ENCODE measurements around the gene ATXN7.

ATXN7 gene

GRCh38 chr3:63986146-63986545 lies 122.5 kb downstream of the ATXN7 start:
- H3K27ac ChIP-seq (ENCODE audit: low read length) = no peak overlapping the region
- TF ChIP-seq EZH2phosphoT487 (IDR thresholded peaks at IDR 0.05; ENCODE audit: low read length) = no peak
- TF ChIP-seq, protein P1, sequence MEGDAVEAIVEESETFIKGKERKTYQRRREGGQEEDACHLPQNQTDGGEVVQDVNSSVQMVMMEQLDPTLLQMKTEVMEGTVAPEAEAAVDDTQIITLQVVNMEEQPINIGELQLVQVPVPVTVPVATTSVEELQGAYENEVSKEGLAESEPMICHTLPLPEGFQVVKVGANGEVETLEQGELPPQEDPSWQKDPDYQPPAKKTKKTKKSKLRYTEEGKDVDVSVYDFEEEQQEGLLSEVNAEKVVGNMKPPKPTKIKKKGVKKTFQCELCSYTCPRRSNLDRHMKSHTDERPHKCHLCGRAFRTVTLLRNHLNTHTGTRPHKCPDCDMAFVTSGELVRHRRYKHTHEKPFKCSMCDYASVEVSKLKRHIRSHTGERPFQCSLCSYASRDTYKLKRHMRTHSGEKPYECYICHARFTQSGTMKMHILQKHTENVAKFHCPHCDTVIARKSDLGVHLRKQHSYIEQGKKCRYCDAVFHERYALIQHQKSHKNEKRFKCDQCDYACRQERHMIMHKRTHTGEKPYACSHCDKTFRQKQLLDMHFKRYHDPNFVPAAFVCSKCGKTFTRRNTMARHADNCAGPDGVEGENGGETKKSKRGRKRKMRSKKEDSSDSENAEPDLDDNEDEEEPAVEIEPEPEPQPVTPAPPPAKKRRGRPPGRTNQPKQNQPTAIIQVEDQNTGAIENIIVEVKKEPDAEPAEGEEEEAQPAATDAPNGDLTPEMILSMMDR (IDR thresholded peaks at IDR 0.05; ENCODE audit: low read length) = no peak
- TF ChIP-seq EZH2 (optimal IDR thresholded peaks at IDR 0.05; ENCODE audit: low read depth, low read length) = no peak

GRCh38 chr3:63986831-63987230 lies 123.2 kb downstream of the ATXN7 start:
- 0 out of 2 replicates have a peak, but pooled peaks cover 5% of the 10 kb centered on the region for H3K4me1 ChIP-seq (ENCODE audit: low read length)
- H3K9me3 ChIP-seq (replicated peaks; ENCODE audit: insufficient read depth, low read length) = no peaks in the 10 kb centered on the region
- no peak overlapping the region for H3K4me3 ChIP-seq (ENCODE audit: low read length)
- H3K4me2 ChIP-seq (ENCODE audit: low read depth, low read length) = no peak overlapping the region
- no peaks in the 10 kb centered on the region for H3K9me2 ChIP-seq (replicated peaks; ENCODE audit: insufficient read depth, low read length)
- H4K20me1 ChIP-seq (ENCODE audit: insufficient read depth, low read length) = no peaks in the 10 kb centered on the region
- H3K9ac ChIP-seq (ENCODE audit: low read length) = no peak overlapping the region
- H3K36me3 ChIP-seq (replicated peaks; ENCODE audit: insufficient read depth, low read length) = 0 out of 2 replicates have a peak, but pooled peaks cover 2% of the 10 kb centered on the region
- TF ChIP-seq, protein P1 (IDR thresholded peaks at IDR 0.05; ENCODE audit: low read length) = no peak
- TF ChIP-seq EZH2phosphoT487 (IDR thresholded peaks at IDR 0.05; ENCODE audit: low read length) = no peak
- H3K79me2 ChIP-seq (ENCODE audit: low read length) = no peaks in the 10 kb centered on the region
- no peak for DNase-seq
- H2AFZ ChIP-seq (ENCODE audit: low read length) = no peak overlapping the region
- H3F3A ChIP-seq (ENCODE audit: insufficient read depth, low read length) = no peaks in the 10 kb centered on the region
- no peaks in the 10 kb centered on the region for H3K27me3 ChIP-seq (replicated peaks; ENCODE audit: insufficient read depth, low read length)
- H3K27ac ChIP-seq (ENCODE audit: low read length) = no peak overlapping the region

More at GRCh38 chr3:63986146-63986545, 122.5 kb downstream of the ATXN7 start:
- no peaks in the 10 kb centered on the region for H4K20me1 ChIP-seq (ENCODE audit: insufficient read depth, low read length)
- H3K36me3 ChIP-seq (replicated peaks; ENCODE audit: insufficient read depth, low read length) = 0 out of 2 replicates have a peak, but pooled peaks cover 2% of the 10 kb centered on the region
- H3K9me3 ChIP-seq (replicated peaks; ENCODE audit: insufficient read depth, low read length) = no peaks in the 10 kb centered on the region
- no peaks in the 10 kb centered on the region for H3K79me2 ChIP-seq (ENCODE audit: low read length)
- no peak overlapping the region for H3K4me3 ChIP-seq (ENCODE audit: low read length)
- 0 out of 2 replicates have a peak, but pooled peaks cover 5% of the 10 kb centered on the region for H3K4me1 ChIP-seq (ENCODE audit: low read length)
- H3K9me2 ChIP-seq (replicated peaks; ENCODE audit: insufficient read depth, low read length) = no peaks in the 10 kb centered on the region
- no peaks in the 10 kb centered on the region for H3K27me3 ChIP-seq (replicated peaks; ENCODE audit: insufficient read depth, low read length)
- no peaks in the 10 kb centered on the region for H3F3A ChIP-seq (ENCODE audit: insufficient read depth, low read length)
- DNase-seq = no peak
- H3K9ac ChIP-seq (ENCODE audit: low read length) = no peak overlapping the region
- H2AFZ ChIP-seq (ENCODE audit: low read length) = no peak overlapping the region
- H3K4me2 ChIP-seq (ENCODE audit: low read depth, low read length) = no peak overlapping the region

DNA sequence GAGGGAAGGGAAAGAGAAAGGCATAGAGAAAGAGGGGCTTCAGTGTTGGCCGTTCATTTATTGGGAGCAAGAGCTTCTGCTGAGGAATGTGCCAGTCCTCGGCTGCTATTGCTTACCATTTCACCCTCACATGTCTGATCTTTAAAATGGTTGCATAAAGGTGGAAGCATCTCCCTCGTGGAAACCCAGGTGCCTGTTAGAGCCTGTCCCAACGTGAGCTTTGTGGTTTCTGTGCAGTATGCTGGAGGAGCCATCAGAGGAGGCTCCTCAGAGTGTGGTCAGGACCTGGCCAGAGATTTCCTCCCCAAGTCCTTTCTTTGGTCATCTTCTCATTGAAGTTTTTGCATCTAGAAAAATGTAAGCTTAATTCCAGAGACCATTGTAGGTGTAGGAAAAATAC lies 125.3 kb downstream of the ATXN7 start:
- Histone ChIP-seq H3K36me3 (replicated peaks; ENCODE audit: insufficient read depth, low read length) (no peaks in the 10 kb centered on the region), H3K79me2 (ENCODE audit: low read length) (no peaks in the 10 kb centered on the region), H3K9me3 (replicated peaks; ENCODE audit: insufficient read depth, low read length) (no peaks in the 10 kb centered on the region), H4K20me1 (ENCODE audit: insufficient read depth, low read length) (no peaks in the 10 kb centered on the region), H3K9me2 (replicated peaks; ENCODE audit: insufficient read depth, low read length) (no peaks in the 10 kb centered on the region), H3K27ac (ENCODE audit: low read length) (no peak overlapping the region), H3K27me3 (replicated peaks; ENCODE audit: insufficient read depth, low read length) (no peaks in the 10 kb centered on the region), H2AFZ (ENCODE audit: low read length) (no peak overlapping the region), H3F3A (ENCODE audit: insufficient read depth, low read length) (no peaks in the 10 kb centered on the region), H3K4me1 (ENCODE audit: low read length) (0 out of 2 replicates have a peak, but pooled peaks cover 5% of the 10 kb centered on the region), H3K9ac (ENCODE audit: low read length) (no peak overlapping the region), H3K4me2 (ENCODE audit: low read depth, low read length) (no peak overlapping the region), H3K4me3 (ENCODE audit: low read length) (no peak overlapping the region)
- no peak for DNase-seq
- TF ChIP-seq EZH2phosphoT487 (IDR thresholded peaks at IDR 0.05; ENCODE audit: low read length) (no peak), EZH2 (optimal IDR thresholded peaks at IDR 0.05; ENCODE audit: low read depth, low read length) (no peak)
- TF ChIP-seq, protein P1 (IDR thresholded peaks at IDR 0.05; ENCODE audit: low read length) = no peak

All from MM.1S (cell line).